Activated gamma-delta T cell treated with Interleukin-2 at 50 U/mL for 16 hours (primary cell): ENCODE data around the gene NBPF10.
"Not testable (repeated sequence)": the region's sequence is repeated elsewhere in the genome, so short reads cannot be mapped to it uniquely, and the experiment has no call there.

Experiments
- DNase-seq: peaks from one replicate; pipeline ENCODE4 v3.0.0-alpha.2; 2020

NBPF10 gene

GRCh38 chr1:146144465-146144864, at the start of gene NBPF10:
TSS of gene NBPF10 (minus strand) at chr1:146144804. CDS start at chr1:146144769, 35 bp downstream.
- not testable (repeated sequence) for DNase-seq

GRCh38 chr1:146174531-146174930, 29.9 kb upstream of the NBPF10 start:
- not testable (repeated sequence) for DNase-seq

GRCh38 chr1:146167740-146168139, 23.1 kb upstream of the NBPF10 start:
- not testable (repeated sequence) for DNase-seq

- DNase-seq = not testable (repeated sequence)
These were observed 22.7 kb upstream of the NBPF10 start for GRCh38 chr1:146167273-146167672.
